Stimulated activated CD8-positive, alpha-beta memory T cell treated with anti-CD3 and anti-CD28 coated beads, Interleukin-15, amount 100 ng/mL, for 4 hours (primary cell): Measurements from ENCODE around the gene TMEM178B.

Experiments
- DNase-seq, 2 donors: peaks; one replicate each; pipeline ENCODE4 v3.0.0-alpha.2; 2020; ENCODE audit warnings: low read depth in 2 of 2

TMEM178B gene

GRCh38 chr7:141525973-141526514 lies 452.2 kb downstream of the TMEM178B start:
- no peak for DNase-seq

GRCh38 chr7:141527076-141527475 lies 453.2 kb downstream of the TMEM178B start:
- DNase-seq = no peak

GRCh38 chr7:141528399-141528798 lies 454.5 kb downstream of the TMEM178B start:
- DNase-seq = no peak
